Neural progenitor cell (in vitro differentiated cells): ENCODE measurements around the gene AQP5. TPM values are rescaled to one million over a fixed set of nuclear protein-coding genes. Genes with fewer than 3 reads are reported as not detected.

Experiments used
- DNase-seq: peaks from one replicate; pipeline ENCODE4 v3.0.0-alpha.2; 2016; ENCODE audit warnings: low spot score
- H2AFZ ChIP-seq: fragments of 200-600 bp; sonication (generic); replicated peaks from 2 replicates; pipeline ENCODE4 v1.6.1; 2016; ENCODE audit warnings: antibody characterized with exemption
- H3F3A ChIP-seq: fragments of 200-600 bp; sonication (generic); 2 replicates; pipeline ENCODE4 v1.6.1; 2016; ENCODE audit warnings: antibody characterized with exemption, low read depth
- H3K27ac ChIP-seq: fragments of 200-600 bp; sonication (generic); 2 replicates; pipeline ENCODE4 v1.5.1; 2016; ENCODE audit warnings: mild to moderate bottlenecking
- H3K27me3 ChIP-seq: fragments of 200-600 bp; sonication (generic); 2 replicates; pipeline ENCODE4 v1.6.1; 2016; ENCODE audit warnings: mild to moderate bottlenecking, moderate library complexity
- H3K36me3 ChIP-seq: fragments of 200-600 bp; sonication (generic); 2 replicates; pipeline ENCODE4 v1.5.1; 2016
- H3K4me1 ChIP-seq: fragments of 200-600 bp; sonication (generic); 2 replicates; pipeline ENCODE4 v1.6.1; 2016; ENCODE audit warnings: mixed run types
- H3K4me2 ChIP-seq: fragments of 200-600 bp; sonication (generic); 2 replicates; pipeline ENCODE4 v1.6.1; 2016
- H3K4me3 ChIP-seq: fragments of 200-600 bp; sonication (generic); 2 replicates; pipeline ENCODE4 v1.5.1; 2016
- H3K79me2 ChIP-seq: fragments of 200-600 bp; sonication (generic); 2 replicates; pipeline ENCODE4 v1.6.1; 2016; ENCODE audit warnings: low read depth
- H3K9ac ChIP-seq: fragments of 200-600 bp; sonication (generic); 2 replicates; pipeline ENCODE4 v1.6.1; 2016
- H3K9me3 ChIP-seq: fragments of 200-600 bp; sonication (generic); 2 replicates; pipeline ENCODE4 v1.5.1; 2016; ENCODE audit warnings: low read depth
- H4K20me1 ChIP-seq: fragments of 200-600 bp; sonication (generic); 2 replicates; pipeline ENCODE4 v1.6.1; 2016; ENCODE audit warnings: low read depth
- H3K27ac Mint-ChIP-seq: 3 replicates; pipeline ENCODE4 v1.8.0; 2021; ENCODE audit warnings: mixed read lengths
- H3K27me3 Mint-ChIP-seq: 2 replicates; pipeline ENCODE4 v1.8.0; 2022; ENCODE audit warnings: low read depth, mild to moderate bottlenecking, inconsistent platforms, moderate library complexity, mixed read lengths; ENCODE audit not compliant: insufficient read depth
- H3K36me3 Mint-ChIP-seq: 3 replicates; pipeline ENCODE4 v1.8.0; 2021; ENCODE audit warnings: mixed read lengths
- H3K4me1 Mint-ChIP-seq: 3 replicates; pipeline ENCODE4 v1.8.0; 2021; ENCODE audit warnings: mixed read lengths
- H3K4me3 Mint-ChIP-seq: 3 replicates; pipeline ENCODE4 v1.8.0; 2021; ENCODE audit warnings: mild to moderate bottlenecking, moderate library complexity, mixed read lengths
- H3K9me3 Mint-ChIP-seq: 3 replicates; pipeline ENCODE4 v1.8.0; 2020; ENCODE audit warnings: mixed read lengths
- EZH2 ChIP-seq: fragments of 200-600 bp; sonication (generic); IDR thresholded peaks from 2 replicates; pipeline ENCODE4 v1.6.1; 2017; ENCODE audit warnings: antibody characterized with exemption, mild to moderate bottlenecking, moderate library complexity
- EZH2phosphoT487 ChIP-seq: fragments of 200-600 bp; sonication (generic); IDR thresholded peaks from 2 replicates; pipeline ENCODE4 v1.6.1; 2017; ENCODE audit warnings: antibody characterized with exemption
- total RNA-seq: library from RNA; depleted of rRNA; stranded (reverse); fragments of >200 nt; gene quantifications from 2 replicates; pipeline ENCODE4 v1.2.3, GENCODE V29; 2015; ENCODE audit warnings: low replicate concordance
- TF ChIP-seq, protein P1 (sequence below): fragments of 200-600 bp; sonication (generic); IDR thresholded peaks from 2 replicates; pipeline ENCODE4 v1.5.1; 2017; ENCODE audit warnings: antibody characterized with exemption, mild to moderate bottlenecking

Gene AQP5
- total RNA-seq, 1 donor from 2014 or later: not detected

DNA sequence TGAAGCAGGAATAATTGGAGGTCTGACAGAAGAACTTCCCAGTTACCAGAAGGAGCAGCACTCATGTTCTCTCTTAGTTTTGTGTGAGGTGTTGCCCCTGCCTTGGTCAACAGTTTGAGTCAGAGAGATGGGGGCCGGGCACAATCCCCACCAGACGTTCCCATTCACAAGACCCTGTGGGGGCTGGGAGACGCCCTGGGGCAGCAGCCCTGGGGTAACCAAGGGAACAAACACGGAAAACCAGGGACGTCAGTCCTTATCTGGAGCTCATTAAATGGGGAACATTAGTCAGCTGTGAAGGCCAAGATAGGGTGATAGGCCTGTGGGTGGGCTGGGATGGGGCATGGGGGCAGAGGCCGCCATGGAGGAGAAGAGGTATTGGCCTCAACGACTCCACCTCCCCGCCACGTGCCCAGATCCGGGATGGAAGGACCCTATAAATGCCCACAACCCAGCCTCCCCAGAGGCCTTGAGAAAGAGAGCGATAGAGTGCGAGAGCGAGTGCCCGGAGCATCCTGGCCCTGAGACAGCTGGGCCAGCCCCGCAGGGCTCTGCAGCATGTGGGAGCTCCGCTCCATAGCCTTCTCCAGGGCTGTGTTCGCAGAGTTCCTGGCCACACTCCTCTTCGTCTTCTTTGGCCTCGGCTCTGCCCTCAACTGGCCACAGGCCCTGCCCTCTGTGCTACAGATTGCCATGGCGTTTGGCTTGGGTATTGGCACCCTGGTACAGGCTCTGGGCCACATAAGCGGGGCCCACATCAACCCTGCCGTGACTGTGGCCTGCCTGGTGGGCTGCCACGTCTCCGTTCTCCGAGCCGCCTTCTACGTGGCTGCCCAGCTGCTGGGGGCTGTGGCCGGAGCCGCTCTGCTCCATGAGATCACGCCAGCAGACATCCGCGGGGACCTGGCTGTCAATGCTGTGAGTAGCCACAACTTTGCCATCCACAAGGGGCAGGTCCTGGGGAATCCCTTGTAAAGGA lies 11.1 kb upstream of the AQP5 start, which contains the start of gene AQP2:
Gene AQP2 (plus strand): TSS at position 465 of the 979 bp plus-strand sequence. CDS start 94 bp downstream, at position 559.
- TF ChIP-seq EZH2phosphoT487: no peak
- TF ChIP-seq, protein P1, sequence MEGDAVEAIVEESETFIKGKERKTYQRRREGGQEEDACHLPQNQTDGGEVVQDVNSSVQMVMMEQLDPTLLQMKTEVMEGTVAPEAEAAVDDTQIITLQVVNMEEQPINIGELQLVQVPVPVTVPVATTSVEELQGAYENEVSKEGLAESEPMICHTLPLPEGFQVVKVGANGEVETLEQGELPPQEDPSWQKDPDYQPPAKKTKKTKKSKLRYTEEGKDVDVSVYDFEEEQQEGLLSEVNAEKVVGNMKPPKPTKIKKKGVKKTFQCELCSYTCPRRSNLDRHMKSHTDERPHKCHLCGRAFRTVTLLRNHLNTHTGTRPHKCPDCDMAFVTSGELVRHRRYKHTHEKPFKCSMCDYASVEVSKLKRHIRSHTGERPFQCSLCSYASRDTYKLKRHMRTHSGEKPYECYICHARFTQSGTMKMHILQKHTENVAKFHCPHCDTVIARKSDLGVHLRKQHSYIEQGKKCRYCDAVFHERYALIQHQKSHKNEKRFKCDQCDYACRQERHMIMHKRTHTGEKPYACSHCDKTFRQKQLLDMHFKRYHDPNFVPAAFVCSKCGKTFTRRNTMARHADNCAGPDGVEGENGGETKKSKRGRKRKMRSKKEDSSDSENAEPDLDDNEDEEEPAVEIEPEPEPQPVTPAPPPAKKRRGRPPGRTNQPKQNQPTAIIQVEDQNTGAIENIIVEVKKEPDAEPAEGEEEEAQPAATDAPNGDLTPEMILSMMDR: no peak
- TF ChIP-seq EZH2: no peak
- peak within 1 kb of the TSS; percentile 60 for H3K4me3 Mint-ChIP-seq
- Histone ChIP-seq H3F3A (no peaks in the 10 kb centered on the region), H3K4me3 (no peak within 1 kb of the TSS), H4K20me1 (no peaks in the 10 kb centered on the region), H3K27me3 (peaks cover 22% of the 10 kb centered on the region), H3K9me3 (no peaks in the 10 kb centered on the region), H3K4me1 (peaks cover 9% of the 10 kb centered on the region), H2AFZ (no peak within 1 kb of the TSS), H3K9ac (no peak within 1 kb of the TSS), H3K4me2 (no peak within 1 kb of the TSS), H3K36me3 (no peaks in the 10 kb centered on the region), H3K79me2 (no peaks in the 10 kb centered on the region), H3K27ac (no peak within 1 kb of the TSS)
- peaks cover 10% of the 10 kb centered on the region for H3K4me1 Mint-ChIP-seq
- H3K9me3 Mint-ChIP-seq: no peaks in the 10 kb centered on the region
- no peaks in the 10 kb centered on the region for H3K36me3 Mint-ChIP-seq
- peaks cover 10% of the 10 kb centered on the region for H3K27me3 Mint-ChIP-seq
- DNase-seq: no peak
- H3K27ac Mint-ChIP-seq: peak within 1 kb of the TSS; percentile 29

DNA sequence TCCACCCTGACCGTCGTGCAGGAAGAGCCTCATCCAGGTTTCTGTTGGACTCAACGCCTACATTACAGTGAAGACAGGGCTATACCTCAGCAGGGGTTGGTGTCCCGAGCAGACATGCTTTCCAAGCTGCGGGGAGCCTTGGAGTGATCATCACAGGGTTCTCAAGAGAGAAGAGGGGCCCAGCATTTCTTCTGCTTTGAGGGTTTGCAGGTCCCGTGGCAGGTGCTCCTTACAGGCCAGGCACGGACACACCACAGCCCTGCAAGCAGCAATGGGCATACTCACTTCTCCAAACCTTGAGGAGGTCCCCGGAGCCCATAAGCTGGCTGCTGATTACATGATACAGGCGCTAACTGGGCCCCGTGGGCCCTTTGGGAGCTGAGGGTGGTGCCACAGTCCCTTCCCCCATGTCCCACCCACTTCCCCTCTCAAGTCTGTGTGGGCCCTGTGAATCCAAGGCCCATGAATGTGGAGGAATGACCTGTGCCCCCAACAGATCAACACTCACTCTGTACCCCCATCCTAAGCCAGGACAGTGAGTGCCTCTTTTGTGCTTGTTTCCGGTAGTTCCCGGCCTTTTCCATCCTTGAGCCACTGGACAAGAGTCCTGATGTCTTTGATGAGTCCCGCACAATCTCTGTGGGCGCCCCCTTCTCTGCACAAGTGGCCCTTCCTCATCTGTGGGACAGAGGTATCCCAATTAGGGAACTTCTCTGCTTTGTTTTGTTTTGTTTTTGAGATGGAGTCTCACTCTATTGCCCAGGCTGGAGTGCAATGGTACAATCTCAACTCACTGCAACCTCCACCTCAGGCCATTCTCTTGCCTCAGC lies 10.0 kb upstream of the AQP5 start:
- Histone ChIP-seq H3K4me1 (peaks cover 8% of the 10 kb centered on the region), H3K27ac (no peak overlapping the region), H3K36me3 (no peaks in the 10 kb centered on the region), H2AFZ (no peak overlapping the region), H3K4me2 (no peak overlapping the region), H3K9me3 (no peaks in the 10 kb centered on the region), H3K27me3 (peaks cover 21% of the 10 kb centered on the region), H4K20me1 (no peaks in the 10 kb centered on the region), H3F3A (no peaks in the 10 kb centered on the region), H3K9ac (no peak overlapping the region), H3K79me2 (no peaks in the 10 kb centered on the region), H3K4me3 (no peak overlapping the region)
- no peak for DNase-seq
- Mint-ChIP-seq H3K27ac (peak overlapping the region; percentile 79), H3K4me3 (no peak overlapping the region), H3K36me3 (no peaks in the 10 kb centered on the region), H3K9me3 (no peaks in the 10 kb centered on the region), H3K27me3 (peaks cover 14% of the 10 kb centered on the region), H3K4me1 (peaks cover 9% of the 10 kb centered on the region)
- TF ChIP-seq, protein P1: no peak
- TF ChIP-seq EZH2 (no peak), EZH2phosphoT487 (no peak)

DNA sequence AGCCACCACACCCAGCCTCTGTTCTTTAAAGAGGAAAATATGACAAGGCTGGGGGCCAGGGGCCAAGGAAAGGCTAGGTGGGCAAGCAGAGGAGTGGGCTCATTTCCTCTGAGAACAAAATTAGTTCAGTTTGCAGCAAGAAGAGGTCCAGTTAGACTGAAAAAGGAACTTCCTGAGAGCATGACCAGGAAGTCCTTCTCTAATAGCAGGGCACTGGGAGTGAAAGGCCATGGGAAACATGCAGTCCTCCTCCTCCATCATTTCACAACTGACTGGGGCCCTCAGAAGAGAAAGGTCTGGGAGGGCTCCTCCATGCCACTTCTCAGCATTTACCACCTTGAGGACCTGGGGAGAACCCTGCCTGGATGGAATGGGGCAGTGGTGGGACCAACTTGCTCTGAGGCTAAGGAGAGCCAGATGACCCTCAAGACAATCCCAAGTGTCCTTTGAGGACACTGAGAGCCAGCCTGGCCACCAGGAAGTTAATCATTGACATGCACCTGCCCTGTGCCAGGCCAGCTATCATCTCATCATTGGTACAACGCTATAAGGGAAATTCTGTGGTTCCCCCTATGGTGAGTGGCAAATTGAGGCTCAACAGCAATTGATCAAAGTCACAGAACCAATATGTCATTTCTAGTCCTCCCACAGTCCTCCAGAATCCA lies 9.1 kb upstream of the AQP5 start:
- peaks cover 8% of the 10 kb centered on the region for H3K4me1 ChIP-seq
- peaks cover 29% of the 10 kb centered on the region for H3K27me3 ChIP-seq
- H3K4me2 ChIP-seq: no peak overlapping the region
- no peak overlapping the region for H2AFZ ChIP-seq
- H3K36me3 ChIP-seq: no peaks in the 10 kb centered on the region
- no peaks in the 10 kb centered on the region for H3K9me3 Mint-ChIP-seq
- peaks cover 10% of the 10 kb centered on the region for H3K4me1 Mint-ChIP-seq
- peaks cover 11% of the 10 kb centered on the region for H3K27me3 Mint-ChIP-seq
- no peak overlapping the region for H3K27ac ChIP-seq
- TF ChIP-seq EZH2phosphoT487: no peak
- no peak for TF ChIP-seq EZH2
- TF ChIP-seq, protein P1: no peak
- H3K9me3 ChIP-seq: no peaks in the 10 kb centered on the region
- DNase-seq: no peak
- H4K20me1 ChIP-seq: no peaks in the 10 kb centered on the region
- H3F3A ChIP-seq: no peaks in the 10 kb centered on the region
- H3K36me3 Mint-ChIP-seq: no peaks in the 10 kb centered on the region
- no peak overlapping the region for H3K9ac ChIP-seq
- H3K27ac Mint-ChIP-seq: no peak overlapping the region
- no peak overlapping the region for H3K4me3 ChIP-seq
- no peak overlapping the region for H3K4me3 Mint-ChIP-seq
- H3K79me2 ChIP-seq: no peaks in the 10 kb centered on the region
